HG02623 (cell line): ENCODE measurements around the gene BEST3.
"Not testable (repeated sequence)": the region's sequence is repeated elsewhere in the genome, so short reads cannot be mapped to it uniquely, and the experiment has no call there.

Experiments
- ATAC-seq: cut with Tn5 transposase; IDR thresholded peaks from one replicate; pipeline ENCODE4 v1.9.1; 2021; ENCODE audit warnings: moderate library complexity; ENCODE audit not compliant: unreplicated experiment

The BEST3 gene

DNA sequence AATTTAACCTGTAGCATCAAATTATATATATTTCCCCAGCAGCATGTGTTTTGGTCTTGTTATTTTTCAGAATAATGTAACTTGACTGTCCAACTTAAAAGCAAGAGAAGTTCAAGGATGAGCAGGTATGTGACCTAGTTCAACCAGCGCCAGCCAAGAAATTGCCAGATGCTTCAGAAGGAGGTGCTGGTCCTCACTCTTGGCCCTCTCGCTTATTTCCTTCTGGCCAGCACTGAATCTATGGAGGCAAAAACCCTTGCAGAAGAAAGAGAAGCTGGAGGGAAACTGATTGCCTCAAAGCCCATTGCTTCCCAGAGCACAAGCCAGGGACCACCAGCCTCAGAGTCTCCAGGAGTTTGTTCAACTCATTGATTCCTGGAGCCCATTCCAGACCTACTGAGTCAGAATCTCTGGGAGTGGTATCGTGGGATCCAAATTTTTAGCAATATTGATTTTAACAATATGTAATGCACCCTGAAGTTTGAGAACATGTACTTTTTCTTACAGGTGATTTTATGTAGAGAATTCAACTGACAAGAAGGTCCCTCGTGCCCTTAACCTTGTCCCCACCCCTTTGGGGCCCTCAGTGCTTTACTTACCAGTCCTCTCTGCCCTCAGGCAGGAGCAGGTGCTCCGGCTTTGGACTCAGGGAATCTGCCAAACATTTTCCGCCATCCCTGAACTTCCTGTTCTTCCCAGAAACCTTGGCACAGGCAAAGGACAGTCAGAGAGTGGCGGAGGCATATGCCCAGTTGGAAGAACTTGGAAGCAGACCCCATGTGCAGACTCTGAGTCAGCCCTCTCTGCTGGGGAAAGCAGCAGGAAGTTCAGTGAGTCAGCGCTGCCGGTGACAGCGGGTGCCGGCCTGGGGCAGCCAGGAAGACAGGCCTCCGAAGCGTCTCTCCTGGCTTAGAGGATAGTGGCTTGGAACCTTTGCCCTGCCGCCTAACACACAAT lies 10.4 kb downstream of the BEST3 start:
- no peak for ATAC-seq

DNA sequence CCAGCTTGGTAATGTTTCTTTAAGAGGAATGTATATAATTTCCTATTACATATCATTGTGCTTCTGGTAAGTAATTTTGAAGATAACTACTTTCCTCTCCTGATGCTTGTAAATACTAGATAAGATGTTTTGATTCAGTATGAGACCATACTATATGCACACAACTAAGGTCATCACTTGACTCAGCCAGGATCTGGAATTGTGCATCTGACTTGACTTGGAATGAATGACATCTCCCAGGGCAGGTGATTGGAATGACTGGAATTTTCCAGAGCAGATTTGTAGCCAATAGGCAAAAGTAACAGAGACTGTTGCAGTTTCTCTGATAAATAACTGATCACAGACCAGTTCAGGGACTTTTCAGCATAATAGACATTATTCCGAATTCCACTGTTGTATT lies 11.1 kb downstream of the BEST3 start:
- ATAC-seq: no peak

DNA sequence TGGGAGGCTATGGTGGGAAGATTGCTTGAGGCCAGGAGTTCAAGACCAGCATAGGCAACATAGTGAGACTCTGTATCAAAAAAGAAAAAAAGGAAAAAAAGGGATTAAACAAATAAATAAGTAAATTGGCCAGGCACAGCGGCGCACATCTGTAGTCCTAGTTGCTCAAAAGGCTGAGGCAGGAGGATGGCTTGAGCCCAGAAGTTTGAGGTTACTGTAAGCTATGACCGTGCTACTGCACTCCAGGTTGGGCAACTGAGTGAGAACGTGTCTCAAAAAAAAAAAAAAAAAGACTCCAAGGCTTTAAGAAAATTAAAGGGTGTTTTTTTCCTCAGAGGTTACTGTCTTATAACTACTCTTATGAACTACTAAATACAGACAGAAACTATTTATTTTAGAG lies 11.7 kb downstream of the BEST3 start:
- no peak for ATAC-seq

DNA sequence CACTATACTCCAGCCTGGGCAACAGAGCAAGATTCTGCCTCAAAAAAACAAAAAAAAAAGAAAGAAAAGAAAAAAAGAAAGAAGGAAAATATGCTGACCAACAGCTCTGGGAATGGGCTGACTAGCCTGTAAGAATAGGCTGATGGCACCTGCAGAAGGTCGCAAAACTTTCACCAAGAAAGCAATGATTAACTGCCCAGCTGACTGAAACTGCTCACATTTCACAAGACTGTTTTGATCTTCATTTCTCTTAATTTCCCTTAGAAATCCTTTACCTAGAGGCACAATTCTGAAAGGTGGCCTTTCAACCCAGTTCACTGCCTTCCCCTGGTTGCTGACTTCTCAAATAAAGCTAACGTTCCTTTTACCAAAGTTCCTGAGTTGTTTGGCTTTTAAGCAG lies 12.4 kb downstream of the BEST3 start:
- ATAC-seq: no peak

DNA sequence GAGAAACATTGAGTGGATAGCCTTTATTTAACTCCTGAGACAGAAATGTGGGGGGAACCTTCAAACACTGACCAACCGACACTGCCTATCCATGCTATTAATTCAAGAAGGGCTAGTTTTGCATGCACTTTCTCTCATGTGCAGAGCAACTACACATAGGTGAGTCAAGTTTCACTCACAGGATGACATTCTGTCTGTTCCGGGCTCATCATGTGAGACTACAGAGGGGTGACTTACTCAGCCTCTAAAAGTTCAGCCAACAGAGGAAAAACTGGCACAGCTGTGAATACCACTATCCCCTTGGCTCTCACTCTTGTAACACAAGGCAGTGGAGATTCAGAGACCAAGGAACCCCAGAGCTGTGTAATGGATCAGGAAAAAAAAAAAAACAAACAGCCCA lies 13.3 kb downstream of the BEST3 start:
- ATAC-seq: peak; percentile 36

DNA sequence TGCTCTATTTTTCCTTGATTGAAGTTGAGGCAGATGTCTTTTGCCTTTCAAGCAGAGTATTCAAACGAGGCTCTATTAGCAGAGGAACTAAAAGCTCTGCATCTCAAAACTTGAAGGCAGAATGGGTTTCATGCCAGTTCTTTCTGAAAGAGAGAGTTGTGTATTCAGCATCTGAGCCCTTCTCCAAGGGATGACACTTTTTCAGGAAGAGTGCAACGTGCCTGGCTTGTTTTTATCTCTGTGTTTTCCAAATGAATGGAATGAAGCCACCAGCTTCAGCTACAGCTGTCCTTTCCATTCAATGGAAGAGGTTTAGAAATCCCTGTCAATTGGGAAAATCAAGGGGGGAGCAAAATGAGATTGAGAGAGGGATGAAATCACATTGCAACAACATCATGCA lies 14.6 kb downstream of the BEST3 start:
- no peak for ATAC-seq

DNA sequence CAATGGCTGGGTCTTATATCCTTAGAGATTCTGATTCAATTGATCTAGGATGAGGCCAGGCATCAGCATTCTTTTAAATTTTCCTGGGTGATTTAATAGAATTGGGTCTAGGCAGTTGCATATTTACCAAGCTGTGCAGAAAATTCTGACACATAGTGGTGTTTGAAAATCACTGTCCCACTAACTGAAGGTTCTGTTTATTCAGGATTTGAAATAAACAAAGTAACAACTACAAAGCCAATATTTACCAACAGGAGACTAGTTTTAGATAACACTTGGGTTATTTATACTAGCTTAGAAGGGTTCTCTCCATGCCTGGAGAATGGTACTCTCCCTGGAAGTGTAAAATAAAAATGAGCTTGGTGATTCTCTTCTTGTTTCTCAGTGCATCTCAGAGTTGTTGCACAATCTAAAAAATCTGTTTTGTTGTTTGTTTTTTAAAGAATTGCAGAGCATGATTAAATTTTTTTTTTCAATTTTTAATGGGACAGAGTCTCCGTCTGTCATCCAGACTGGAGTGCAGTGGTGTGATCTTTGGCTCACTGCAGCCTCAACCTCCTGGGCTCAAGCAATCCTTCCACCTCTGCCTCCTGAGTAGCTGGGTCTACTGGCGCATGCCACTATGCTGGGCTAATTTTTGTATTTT lies 16.9 kb downstream of the BEST3 start:
- ATAC-seq: no peak

DNA sequence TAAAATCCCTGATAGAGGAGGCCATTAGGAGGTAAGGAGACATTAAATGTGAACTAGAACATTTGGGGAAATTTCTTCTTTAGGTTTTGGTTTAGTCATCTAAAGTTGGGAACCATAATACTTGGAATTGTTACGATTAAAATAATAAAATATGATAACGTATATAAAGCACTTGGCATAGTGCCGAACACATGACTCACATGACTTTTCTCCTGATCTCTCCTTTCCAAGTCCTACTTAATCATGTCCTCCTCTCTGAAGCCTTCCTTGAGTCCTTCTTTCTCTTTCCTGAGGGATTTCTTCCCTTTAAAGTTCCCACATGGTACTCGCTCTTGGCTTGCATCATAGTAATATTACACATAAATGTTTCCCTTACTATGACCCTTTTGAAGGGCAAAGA lies 20.0 kb downstream of the BEST3 start:
- no peak for ATAC-seq

DNA sequence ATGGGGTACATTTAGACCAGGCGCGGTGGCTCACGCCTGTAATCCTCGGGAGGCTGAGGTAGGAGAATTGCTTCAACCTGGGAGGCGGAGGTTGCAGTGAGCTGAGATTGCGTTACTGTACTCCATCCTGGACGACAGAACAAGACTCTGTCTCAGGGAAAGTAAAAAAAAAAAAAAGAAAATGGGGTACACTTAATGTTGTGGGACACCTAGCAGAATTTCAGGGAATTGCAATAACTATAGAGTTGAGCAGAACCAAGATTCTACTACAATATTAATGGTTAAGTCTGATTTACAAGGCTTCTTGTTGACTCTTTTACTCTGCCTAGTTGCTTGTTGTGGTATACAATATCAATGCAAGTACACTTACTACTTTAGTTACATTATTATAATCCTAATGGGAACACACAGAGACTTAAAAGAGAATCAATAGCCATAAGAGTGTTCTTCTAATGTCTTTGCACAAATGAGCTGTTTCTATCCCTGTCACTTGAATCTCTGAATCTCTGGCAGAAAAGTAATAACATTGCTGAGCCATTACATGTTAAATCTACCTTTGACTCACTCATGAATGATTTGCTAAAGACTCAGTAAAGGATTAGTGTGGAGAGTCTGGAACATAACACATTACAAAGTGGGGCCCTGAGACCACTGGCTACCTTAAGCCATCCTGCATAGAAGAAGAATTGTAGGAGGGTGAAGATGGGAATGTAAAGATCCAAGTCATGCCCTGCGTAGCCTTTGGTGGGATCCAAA lies 22.7 kb downstream of the BEST3 start:
- no peak for ATAC-seq

DNA sequence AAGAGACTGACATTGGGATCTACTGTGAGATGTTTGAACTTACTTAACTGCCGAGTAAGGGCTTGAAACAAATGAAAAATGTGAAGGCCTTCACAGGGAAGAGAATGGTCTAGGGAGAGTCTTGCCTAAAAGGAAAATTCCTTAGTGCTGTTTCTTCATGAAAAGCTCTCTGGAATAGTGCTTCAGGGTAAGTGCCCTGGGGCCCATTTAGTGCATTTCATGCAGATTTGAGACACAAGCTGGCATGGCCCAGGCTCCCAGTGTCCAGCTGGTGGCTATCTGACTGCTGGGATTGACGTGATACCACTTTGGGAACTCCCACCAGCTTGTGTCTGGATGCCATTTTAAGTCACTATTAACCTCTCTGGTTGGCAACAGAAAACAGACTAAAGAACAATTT lies 26.9 kb downstream of the BEST3 start:
- ATAC-seq: no peak

DNA sequence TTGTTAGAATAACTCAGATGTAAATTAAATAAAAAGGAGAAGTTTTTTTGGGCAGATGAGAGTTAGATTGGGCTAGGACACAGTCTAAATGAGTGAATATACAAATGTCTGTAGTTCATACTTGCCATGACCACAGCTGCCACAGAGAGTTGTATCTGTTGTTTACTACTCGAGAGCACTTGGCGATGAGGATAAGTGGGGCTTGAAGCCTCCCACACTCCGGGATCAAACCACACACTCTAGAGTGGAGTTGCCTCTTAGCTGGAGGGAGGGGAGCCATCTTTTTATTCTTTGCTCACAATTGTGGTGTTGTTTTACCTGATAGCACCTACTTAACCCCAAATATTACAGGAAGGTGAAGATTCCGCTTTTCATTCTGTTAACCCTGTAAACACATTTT lies 27.5 kb downstream of the BEST3 start:
- no peak for ATAC-seq

DNA sequence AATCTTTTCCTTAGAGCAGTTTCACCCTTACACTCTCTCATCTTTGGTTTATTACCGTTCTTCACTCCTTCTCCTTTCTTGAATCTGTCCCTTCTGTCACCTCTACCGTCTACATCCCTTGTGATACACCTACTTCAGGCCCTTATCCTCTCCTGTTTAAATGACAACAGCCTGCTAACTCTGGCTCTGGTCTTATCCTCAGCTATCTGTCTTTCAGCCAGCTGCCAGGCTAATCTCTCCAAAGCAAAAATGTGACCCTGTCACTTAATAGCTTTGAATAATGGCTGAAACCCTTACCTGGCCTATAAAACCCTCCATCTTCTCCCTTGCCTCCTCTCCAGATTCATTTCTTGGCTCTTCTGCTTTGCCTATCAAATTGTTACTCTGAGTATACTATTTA lies 32.3 kb downstream of the BEST3 start:
- ATAC-seq: no peak

DNA sequence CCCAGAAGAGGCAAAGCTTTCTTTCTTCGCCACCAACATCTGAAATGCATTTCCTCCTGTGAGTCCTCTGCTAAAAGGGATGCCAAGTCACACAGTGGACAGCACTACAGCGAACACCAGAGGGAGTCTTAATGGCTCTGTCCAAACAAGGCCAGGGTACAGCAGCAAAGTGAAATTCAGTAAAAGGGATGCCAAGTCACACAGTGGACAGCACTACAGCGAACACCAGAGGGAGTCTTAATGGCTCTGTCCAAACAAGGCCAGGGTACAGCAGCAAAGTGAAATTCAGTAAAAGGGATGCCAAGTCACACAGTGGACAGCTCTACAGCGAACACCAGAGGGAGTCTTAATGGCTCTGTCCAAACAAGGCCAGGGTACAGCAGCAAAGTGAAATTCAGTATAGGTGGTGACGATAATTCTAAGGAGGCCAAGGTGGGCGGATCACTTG lies 34.1 kb downstream of the BEST3 start:
- not testable (repeated sequence) for ATAC-seq

DNA sequence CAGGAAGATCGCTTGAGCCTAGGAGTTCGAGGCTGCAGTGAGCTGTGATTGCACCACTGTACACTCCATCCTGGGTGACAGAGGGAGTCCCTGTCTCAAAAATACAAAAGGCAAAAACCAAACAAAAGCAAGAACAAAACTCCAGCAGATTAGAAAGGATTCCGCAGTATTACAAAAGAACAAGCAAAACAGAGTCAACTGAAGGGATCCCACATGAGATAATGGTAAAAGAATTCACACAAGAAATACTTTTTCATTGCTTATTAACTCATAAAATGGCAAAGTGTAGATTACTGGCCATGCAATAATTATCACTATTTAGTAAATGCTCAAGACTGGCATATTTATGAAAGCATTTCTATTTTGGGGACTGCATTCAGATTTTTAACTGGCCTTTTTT lies 35.4 kb downstream of the BEST3 start:
- no peak for ATAC-seq

DNA sequence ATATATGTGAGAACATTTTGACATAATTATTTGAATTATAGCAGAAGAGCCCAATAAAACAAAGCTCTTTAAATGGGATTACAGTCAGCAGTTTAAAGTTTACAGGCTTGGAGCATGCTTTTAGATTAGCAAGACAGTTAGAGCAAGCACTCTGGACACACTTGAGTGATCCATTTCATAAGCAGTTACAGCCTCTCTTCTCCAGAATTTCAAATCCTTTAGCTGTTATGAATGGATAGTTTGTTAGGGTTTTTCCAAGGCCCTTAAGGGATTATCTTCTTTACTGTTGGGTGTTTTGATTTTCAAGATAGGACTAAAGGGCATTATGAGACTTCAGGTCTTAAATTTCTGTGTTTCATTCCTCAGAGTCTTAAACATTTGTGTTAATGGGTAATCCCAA lies 36.3 kb downstream of the BEST3 start:
- ATAC-seq: no peak

DNA sequence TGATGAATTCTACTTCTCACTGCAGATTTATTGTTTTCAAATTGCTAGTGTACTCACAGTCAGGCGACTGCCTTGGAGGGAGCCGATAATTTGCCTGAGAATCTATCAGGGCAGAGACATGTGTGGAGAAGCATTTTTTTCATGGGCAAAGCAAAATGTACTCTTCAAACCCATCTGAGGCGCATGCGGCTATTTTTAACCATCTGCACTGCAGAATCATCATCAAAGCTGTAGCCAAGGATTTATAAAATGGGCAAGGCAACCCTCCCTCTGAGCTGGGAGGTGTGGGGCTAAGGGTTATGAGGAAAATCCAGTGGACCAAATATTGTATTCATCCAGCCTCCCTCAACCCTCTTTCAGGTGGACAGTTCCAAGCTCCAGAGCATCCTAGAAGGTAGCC lies 37.7 kb downstream of the BEST3 start:
- no peak for ATAC-seq

DNA sequence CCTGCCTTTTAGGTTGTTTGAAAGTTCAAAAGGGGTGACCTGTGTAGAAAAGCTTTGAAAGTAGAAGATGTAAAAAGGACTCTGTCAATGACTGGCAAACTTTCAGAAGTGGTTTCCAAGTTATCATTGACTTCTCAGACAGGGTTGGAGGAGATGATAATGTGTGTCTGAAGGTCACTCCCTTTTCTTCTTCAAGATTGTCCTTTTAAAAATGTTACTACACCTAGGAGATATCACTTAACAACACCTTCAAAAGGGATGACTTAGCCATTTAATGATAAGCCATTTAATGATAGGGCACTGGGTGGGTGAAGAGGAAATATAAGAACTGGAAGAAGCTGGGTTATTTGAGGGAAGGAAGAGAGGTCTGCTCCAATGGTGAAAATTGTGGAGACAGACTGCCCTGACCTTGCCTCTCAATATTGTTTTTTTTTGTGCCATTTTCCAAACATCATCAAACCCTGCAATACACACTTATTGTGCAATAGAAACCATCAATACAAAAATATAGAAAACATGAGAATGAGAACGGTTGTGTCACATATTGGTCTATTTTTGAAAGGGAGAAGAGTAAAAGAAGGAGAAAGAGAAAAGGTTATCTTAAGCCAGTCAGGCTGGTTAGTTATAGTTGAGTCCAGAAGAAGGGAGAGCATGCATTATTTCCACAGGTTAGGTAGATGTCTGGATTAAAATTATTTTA lies 38.8 kb downstream of the BEST3 start:
- no peak for ATAC-seq

DNA sequence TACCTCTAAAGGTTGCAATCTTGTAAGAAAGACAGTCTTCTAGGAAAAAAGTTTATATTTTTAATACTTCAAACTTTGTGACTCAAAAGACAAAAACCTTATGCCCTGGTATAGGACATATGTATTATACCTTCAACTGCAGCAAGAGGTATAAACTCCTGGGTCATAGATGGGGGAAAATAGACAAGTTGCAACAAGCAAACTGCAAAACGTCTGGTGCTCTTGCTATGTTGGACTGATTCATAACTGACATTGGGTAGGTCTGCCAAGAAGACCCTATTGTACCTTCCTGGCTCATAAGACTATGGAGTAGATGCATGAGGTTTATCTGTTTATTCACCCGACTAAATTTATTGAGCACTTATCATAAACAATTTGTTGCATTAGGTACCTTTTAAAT lies 40.9 kb downstream of the BEST3 start:
- no peak for ATAC-seq

DNA sequence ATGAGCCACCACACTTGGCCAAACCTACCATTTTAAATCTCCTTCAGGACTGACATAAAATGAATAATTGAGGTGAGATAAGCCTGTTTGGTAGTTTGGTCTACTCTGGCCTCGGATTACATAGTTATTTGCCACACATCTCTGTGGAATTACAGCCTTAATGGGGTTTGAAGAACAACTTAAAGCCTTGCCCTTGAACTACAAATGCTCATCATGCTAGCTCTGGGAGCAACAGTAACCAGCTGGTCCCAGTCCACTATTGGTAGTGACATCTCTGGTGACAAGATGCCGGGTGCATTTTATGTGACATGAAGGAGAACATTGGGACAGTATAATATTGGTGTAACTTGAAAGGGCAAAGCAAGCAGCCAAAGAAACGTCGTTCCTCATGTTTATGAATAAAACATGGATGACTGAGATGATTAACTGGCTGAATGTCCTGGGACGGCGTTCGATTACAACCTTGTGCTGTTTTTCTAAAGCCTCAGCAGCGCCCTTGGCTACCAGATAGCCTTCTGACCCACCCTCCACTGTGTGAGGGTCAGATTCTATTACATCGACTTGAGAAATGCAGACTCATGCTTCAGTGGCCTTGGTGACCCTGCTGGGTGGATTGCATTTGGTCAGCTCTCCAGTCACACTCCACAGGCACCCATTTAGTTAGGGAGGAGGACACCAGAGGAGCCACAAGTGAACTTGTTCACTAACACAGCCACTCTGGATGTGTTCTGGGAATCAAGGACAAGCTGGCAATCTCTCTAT lies 41.5 kb downstream of the BEST3 start:
- no peak for ATAC-seq

DNA sequence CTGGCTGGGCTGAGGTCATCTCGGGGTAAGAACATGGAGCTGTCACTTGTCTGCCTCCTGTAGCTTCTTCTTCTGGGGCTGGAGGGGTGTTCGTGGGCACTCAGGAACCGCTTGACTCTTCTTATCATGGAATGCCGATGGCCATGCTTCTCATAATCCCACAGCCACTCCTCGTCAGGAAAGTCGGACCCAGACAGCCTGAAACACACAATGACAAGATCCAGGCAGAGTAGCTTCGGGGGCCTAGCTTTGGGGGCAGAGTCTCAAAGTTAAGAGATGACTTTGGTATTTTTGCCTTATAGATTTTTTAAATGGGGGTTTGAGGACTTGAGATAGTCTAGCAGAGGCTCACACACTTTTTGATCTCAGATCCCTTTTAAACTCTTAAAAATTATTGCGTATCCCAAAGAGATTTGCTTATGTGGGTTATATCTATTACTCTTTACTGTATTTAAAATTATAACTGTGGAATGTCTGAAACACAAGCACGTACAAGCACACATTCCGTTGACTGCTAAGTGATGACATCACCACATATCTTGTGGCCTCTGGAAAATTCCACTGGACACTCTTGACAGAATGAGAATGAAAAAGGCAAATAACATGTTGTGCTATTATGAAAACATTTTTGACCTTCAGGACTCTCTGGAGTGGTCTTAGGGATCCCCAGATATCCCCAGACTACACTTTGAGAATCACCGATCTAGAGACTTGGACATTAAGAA lies 43.3 kb downstream of the BEST3 start:
- ATAC-seq: no peak
